Measurements from ENCODE around the gene TMPRSS6. TPM values are rescaled to one million over a fixed set of nuclear protein-coding genes. Genes with fewer than 3 reads are reported as not detected.

The TMPRSS6 gene
- total and polyA plus RNA-seq, 2 donors (not counting 1 experiment from before 2014, with no cell fraction given), result not detected

- H2AFZ ChIP-seq (ENCODE audit: low read length), result no peak overlapping the region
- no peaks in the 10 kb centered on the region for H3K79me2 ChIP-seq (ENCODE audit: control insufficient read depth, insufficient read depth, low read length)
- peak in 1 of 2 donors; percentile 19 for DNase-seq (ENCODE audit: low read depth in 2 of 2)
- H3K4me2 ChIP-seq (ENCODE audit: extremely low read depth, insufficient read depth, low read length), result no peak overlapping the region
- no peak overlapping the region for H3K4me3 ChIP-seq (replicated peaks in 1 of 4; ENCODE audit: control extremely low read depth in 1 of 4, insufficient read depth in 1 of 4, low read depth in 3 of 4, low read length in 4 of 4)
- no peaks in the 10 kb centered on the region for H3K36me3 ChIP-seq (ENCODE audit: control insufficient read depth, insufficient read depth, low read length)
- no peaks in the 10 kb centered on the region for H3K4me1 ChIP-seq (ENCODE audit: control insufficient read depth, extremely low read depth, insufficient read depth, low read length)
- H3K9ac ChIP-seq (ENCODE audit: insufficient read depth, low read length), result no peak overlapping the region
- H4K20me1 ChIP-seq (ENCODE audit: control insufficient read depth, extremely low read depth, insufficient read depth, low read length), result no peaks in the 10 kb centered on the region
- no peaks in the 10 kb centered on the region for H3K9me3 ChIP-seq (ENCODE audit: control insufficient read depth, insufficient read depth, low read depth, low read length)
- H3K27ac ChIP-seq (ENCODE audit: insufficient read depth, low read length), result no peak overlapping the region
- H3K27me3 ChIP-seq (ENCODE audit: control insufficient read depth, insufficient read depth, low read length), result no peaks in the 10 kb centered on the region
- TF ChIP-seq, protein P1, sequence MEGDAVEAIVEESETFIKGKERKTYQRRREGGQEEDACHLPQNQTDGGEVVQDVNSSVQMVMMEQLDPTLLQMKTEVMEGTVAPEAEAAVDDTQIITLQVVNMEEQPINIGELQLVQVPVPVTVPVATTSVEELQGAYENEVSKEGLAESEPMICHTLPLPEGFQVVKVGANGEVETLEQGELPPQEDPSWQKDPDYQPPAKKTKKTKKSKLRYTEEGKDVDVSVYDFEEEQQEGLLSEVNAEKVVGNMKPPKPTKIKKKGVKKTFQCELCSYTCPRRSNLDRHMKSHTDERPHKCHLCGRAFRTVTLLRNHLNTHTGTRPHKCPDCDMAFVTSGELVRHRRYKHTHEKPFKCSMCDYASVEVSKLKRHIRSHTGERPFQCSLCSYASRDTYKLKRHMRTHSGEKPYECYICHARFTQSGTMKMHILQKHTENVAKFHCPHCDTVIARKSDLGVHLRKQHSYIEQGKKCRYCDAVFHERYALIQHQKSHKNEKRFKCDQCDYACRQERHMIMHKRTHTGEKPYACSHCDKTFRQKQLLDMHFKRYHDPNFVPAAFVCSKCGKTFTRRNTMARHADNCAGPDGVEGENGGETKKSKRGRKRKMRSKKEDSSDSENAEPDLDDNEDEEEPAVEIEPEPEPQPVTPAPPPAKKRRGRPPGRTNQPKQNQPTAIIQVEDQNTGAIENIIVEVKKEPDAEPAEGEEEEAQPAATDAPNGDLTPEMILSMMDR (conservative IDR thresholded peaks at IDR 0.05 in 1 of 2, IDR thresholded peaks at IDR 0.05 in 1 of 2; ENCODE audit: low read depth in 1 of 2, low read length in 2 of 2), result no peak
- no peak for TF ChIP-seq EZH2 (IDR thresholded peaks at IDR 0.05; ENCODE audit: low read length, missing control alignments)
These were observed 23.9 kb upstream of the TMPRSS6 start for GRCh38 chr22:37133304-37134018.

GRCh38 chr22:37132773-37133172, 23.3 kb upstream of the TMPRSS6 start:
- H4K20me1 ChIP-seq (ENCODE audit: control insufficient read depth, extremely low read depth, insufficient read depth, low read length), result no peaks in the 10 kb centered on the region
- no peaks in the 10 kb centered on the region for H3K36me3 ChIP-seq (ENCODE audit: control insufficient read depth, insufficient read depth, low read length)
- H3K4me2 ChIP-seq (ENCODE audit: extremely low read depth, insufficient read depth, low read length), result no peak overlapping the region
- no peak overlapping the region for H3K9ac ChIP-seq (ENCODE audit: insufficient read depth, low read length)
- DNase-seq (ENCODE audit: low read depth in 2 of 2), result no peak
- H3K9me3 ChIP-seq (ENCODE audit: control insufficient read depth, insufficient read depth, low read depth, low read length), result no peaks in the 10 kb centered on the region
- TF ChIP-seq, protein P1 (conservative IDR thresholded peaks at IDR 0.05 in 1 of 2, IDR thresholded peaks at IDR 0.05 in 1 of 2; ENCODE audit: low read depth in 1 of 2, low read length in 2 of 2), result no peak
- TF ChIP-seq EZH2 (IDR thresholded peaks at IDR 0.05; ENCODE audit: low read length, missing control alignments), result no peak
- peaks cover 3% of the 10 kb centered on the region for H3K27me3 ChIP-seq (ENCODE audit: control insufficient read depth, insufficient read depth, low read length)
- no peak overlapping the region for H3K27ac ChIP-seq (ENCODE audit: insufficient read depth, low read length)
- no peaks in the 10 kb centered on the region for H3K4me1 ChIP-seq (ENCODE audit: control insufficient read depth, extremely low read depth, insufficient read depth, low read length)
- no peak overlapping the region for H3K4me3 ChIP-seq (replicated peaks in 1 of 4; ENCODE audit: control extremely low read depth in 1 of 4, insufficient read depth in 1 of 4, low read depth in 3 of 4, low read length in 4 of 4)
- H3K79me2 ChIP-seq (ENCODE audit: control insufficient read depth, insufficient read depth, low read length), result no peaks in the 10 kb centered on the region
- H2AFZ ChIP-seq (ENCODE audit: low read length), result no peak overlapping the region

- Histone ChIP-seq H3K4me2 (ENCODE audit: extremely low read depth, insufficient read depth, low read length) (no peak overlapping the region), H3K36me3 (ENCODE audit: control insufficient read depth, insufficient read depth, low read length) (no peaks in the 10 kb centered on the region), H4K20me1 (ENCODE audit: control insufficient read depth, extremely low read depth, insufficient read depth, low read length) (no peaks in the 10 kb centered on the region), H3K27ac (ENCODE audit: insufficient read depth, low read length) (no peak overlapping the region), H3K9me3 (ENCODE audit: control insufficient read depth, insufficient read depth, low read depth, low read length) (no peaks in the 10 kb centered on the region), H3K4me3 (replicated peaks in 1 of 4; ENCODE audit: control extremely low read depth in 1 of 4, insufficient read depth in 1 of 4, low read depth in 3 of 4, low read length in 4 of 4) (no peak overlapping the region), H3K79me2 (ENCODE audit: control insufficient read depth, insufficient read depth, low read length) (no peaks in the 10 kb centered on the region), H3K9ac (ENCODE audit: insufficient read depth, low read length) (no peak overlapping the region), H3K4me1 (ENCODE audit: control insufficient read depth, extremely low read depth, insufficient read depth, low read length) (no peaks in the 10 kb centered on the region), H3K27me3 (ENCODE audit: control insufficient read depth, insufficient read depth, low read length) (peaks cover 4% of the 10 kb centered on the region), H2AFZ (ENCODE audit: low read length) (no peak overlapping the region)
- TF ChIP-seq, protein P1 (conservative IDR thresholded peaks at IDR 0.05 in 1 of 2, IDR thresholded peaks at IDR 0.05 in 1 of 2; ENCODE audit: low read depth in 1 of 2, low read length in 2 of 2), result no peak
- no peak for TF ChIP-seq EZH2 (IDR thresholded peaks at IDR 0.05; ENCODE audit: low read length, missing control alignments)
- no peak for DNase-seq (ENCODE audit: low read depth in 2 of 2)
These were observed 20.4 kb upstream of the TMPRSS6 start for GRCh38 chr22:37129866-37130441.
